Right renal cortex interstitium (tissue), 3 donors: Measurements from ENCODE around the gene YBX2. TPM values are rescaled to one million over a fixed set of nuclear protein-coding genes. Genes with fewer than 3 reads are reported as not detected.

Experiments used
- DNase-seq, 3 donors: peaks; one replicate each; pipeline ENCODE4 v3.0.0-alpha.2; 2013; ENCODE audit warnings: low read depth in 3 of 3, low spot score in 2 of 3
- polyA plus RNA-seq, 3 donors: library from polyadenylated mRNA; unstranded; fragments of 120-200 nt; gene quantifications; one replicate each; pipeline ENCODE4 v1.2.1, GENCODE V29; 2013; ENCODE audit not compliant: insufficient read length in 3 of 3

Gene YBX2
- polyA plus RNA-seq, 3 donors: 1.8 to 3.1 (median 2.8) TPM

GRCh38 chr17:7280519-7281073, 13.8 kb downstream of the YBX2 start:
- no peak for DNase-seq

- DNase-seq: no peak
Measured at GRCh38 chr17:7279448-7279847, 15.0 kb downstream of the YBX2 start.

- no peak for DNase-seq
Measured at GRCh38 chr17:7266784-7267183, 27.7 kb downstream of the YBX2 start.

- DNase-seq: no peak
Measured at GRCh38 chr17:7263801-7264078, 30.7 kb downstream of the YBX2 start.

GRCh38 chr17:7262935-7263800, 31.3 kb downstream of the YBX2 start:
- DNase-seq: no peak

- DNase-seq: no peak
Measured at GRCh38 chr17:7262192-7262934, 32.1 kb downstream of the YBX2 start, which contains the start of gene CLDN7. TSS of gene CLDN7 (minus strand) at chr17:7262478. CDS start at chr17:7262043, 435 bp downstream.

- no peak for DNase-seq
Measured at GRCh38 chr17:7261379-7262191, 32.9 kb downstream of the YBX2 start.

- DNase-seq: no peak
Measured at GRCh38 chr17:7260651-7261378, 33.6 kb downstream of the YBX2 start.

- DNase-seq: no peak
Measured at GRCh38 chr17:7260151-7260550, 34.3 kb downstream of the YBX2 start.

- DNase-seq: no peak
Measured at GRCh38 chr17:7259555-7259889, 34.9 kb downstream of the YBX2 start.

GRCh38 chr17:7258731-7259554, 35.5 kb downstream of the YBX2 start:
- DNase-seq: no peak

GRCh38 chr17:7256766-7257456, 37.5 kb downstream of the YBX2 start:
- no peak for DNase-seq

- no peak for DNase-seq
Measured at GRCh38 chr17:7254511-7254910, 39.9 kb downstream of the YBX2 start.

- DNase-seq: no peak
Measured at GRCh38 chr17:7253082-7253481, 41.4 kb downstream of the YBX2 start.

GRCh38 chr17:7252176-7253043, 42.0 kb downstream of the YBX2 start, which contains the start of gene ELP5:
TSS of gene ELP5 (plus strand) at chr17:7252215. CDS start at chr17:7252551, 336 bp downstream.
- peak; percentile 90 to 92 (median 91) for DNase-seq

- DNase-seq: peak; percentile 100
Measured at GRCh38 chr17:7251661-7252175, 42.7 kb downstream of the YBX2 start, which contains the start of gene CTDNEP1. TSS of gene CTDNEP1 (minus strand) at chr17:7251734. CDS start at chr17:7251296, 438 bp downstream.
